HG02884 (cell line): Measurements from ENCODE around the gene COL6A1.
"Not testable (repeated sequence)": the region's sequence is repeated elsewhere in the genome, so short reads cannot be mapped to it uniquely, and the experiment has no call there.

Experiments used
- ATAC-seq: cut with Tn5 transposase; IDR thresholded peaks from one replicate; pipeline ENCODE4 v1.9.1; 2021; ENCODE audit warnings: mild to moderate bottlenecking, moderate library complexity; ENCODE audit not compliant: unreplicated experiment

COL6A1 gene

DNA sequence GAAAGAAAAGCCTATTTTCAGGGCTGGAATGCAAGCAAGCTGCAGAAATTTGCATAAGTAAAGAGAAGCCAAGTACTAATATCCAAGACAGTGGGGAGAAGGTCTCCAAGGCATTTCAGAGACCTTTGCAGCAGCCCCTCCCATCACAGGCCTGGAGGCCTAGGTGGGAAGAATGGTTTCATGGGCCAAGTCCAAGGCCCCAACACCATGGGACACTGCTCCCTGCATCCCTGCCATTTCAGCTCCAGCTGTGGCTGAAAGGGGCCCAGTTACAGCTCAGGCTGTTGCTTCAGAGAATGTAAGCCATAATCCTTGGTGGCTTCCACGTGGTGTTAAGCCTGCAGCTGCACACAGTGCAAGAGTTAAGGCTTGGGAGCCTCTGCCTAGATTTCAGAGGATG lies 16.9 kb upstream of the COL6A1 start:
- no peak for ATAC-seq

DNA sequence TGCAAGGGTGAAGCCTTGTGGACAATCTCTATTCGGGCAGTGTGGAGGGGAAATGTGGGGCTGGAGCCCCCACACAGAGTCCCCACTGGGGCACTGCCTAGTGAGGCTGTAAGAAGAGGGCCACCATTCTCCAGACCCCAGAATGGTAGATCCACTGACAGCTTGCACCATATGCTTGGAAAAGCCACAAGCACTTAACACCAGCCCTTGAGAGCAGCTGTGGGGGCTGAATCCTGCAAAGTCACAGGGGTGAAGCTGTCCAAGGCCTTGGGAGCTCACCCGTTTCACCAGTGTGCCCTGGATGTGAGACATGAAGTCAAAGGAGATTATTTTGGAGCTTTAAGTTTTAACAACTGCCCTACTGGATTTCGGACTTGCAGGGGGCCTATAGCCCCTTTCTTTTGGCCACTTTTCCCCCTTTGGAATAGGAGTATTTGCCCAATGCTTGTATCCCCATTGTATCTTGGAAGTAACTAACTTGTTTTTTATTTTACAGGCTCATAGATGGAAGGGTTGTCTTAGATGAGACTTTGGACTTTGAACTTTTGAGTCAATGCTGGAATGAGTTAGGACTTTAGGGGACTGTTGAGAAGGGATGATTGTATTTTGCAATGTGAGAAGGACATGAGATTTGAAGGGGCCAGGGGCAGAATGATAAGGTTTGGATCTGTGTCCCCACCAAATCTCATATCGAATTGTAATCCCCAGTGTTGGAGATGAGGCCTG lies 16.3 kb upstream of the COL6A1 start:
- no peak for ATAC-seq

DNA sequence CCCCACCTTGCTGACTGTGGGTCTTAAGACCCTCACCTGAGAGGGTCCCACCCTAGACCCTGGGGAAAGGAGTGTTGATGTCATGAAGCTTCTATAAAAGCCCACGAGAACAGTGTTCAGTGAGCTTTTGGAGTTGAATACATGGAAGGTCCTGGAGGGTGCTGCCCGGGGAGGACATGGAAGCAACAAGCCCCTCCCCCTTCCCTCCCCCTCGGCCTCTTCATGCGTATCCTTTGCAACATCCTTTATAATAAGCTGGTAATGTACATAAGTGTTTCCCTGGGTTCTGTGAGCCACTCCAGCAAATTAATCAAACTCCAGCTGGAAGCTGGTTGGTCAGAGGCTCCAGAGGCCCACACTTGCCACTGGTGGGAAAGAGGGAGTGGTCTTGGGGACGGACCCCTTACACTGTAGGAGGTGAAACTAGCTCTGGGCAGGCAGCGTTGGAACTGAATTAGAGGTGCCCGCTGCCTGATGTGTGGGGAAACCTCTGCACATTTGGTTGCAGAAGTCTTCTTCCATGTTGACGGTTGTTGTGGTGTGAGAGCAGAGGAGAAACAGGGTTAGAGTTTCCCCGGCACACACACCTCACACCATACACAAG lies 14.7 kb upstream of the COL6A1 start:
- no peak for ATAC-seq

DNA sequence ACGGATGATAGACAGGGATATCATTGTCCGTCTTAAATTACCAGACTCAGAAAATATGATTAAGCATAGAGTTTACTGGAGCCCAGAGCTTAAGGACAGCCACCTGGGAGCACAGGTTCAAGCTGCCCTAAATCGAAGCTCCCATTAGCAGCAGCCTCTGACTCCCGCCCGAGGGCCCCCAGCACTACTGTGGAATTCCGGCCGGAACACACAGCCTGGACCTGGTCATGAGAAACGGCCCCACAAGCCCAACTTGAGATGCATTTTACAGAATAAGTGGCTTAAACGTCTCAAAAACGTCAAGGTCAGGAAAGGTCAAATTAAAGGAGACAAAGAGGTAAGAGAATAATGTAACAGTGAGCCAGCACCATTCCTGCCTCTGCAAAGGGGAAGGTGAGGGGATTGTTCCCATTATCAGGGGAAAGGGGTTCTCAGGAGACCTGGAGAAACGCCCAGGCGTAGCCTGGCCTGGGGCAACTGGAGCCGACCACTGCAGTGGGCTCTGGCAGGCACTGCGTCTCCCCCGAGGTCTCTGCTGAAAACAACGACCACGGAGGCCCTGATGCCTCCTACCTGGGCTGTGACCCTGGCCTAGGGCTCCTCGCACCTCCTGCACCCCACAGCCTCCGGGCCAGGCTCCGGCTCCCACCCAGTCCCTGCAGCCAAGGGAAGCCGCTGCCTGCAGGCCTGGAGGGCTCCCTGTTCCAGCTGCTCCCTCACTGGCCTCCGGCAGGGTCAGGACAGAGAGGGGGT lies 11.5 kb upstream of the COL6A1 start:
- no peak for ATAC-seq

DNA sequence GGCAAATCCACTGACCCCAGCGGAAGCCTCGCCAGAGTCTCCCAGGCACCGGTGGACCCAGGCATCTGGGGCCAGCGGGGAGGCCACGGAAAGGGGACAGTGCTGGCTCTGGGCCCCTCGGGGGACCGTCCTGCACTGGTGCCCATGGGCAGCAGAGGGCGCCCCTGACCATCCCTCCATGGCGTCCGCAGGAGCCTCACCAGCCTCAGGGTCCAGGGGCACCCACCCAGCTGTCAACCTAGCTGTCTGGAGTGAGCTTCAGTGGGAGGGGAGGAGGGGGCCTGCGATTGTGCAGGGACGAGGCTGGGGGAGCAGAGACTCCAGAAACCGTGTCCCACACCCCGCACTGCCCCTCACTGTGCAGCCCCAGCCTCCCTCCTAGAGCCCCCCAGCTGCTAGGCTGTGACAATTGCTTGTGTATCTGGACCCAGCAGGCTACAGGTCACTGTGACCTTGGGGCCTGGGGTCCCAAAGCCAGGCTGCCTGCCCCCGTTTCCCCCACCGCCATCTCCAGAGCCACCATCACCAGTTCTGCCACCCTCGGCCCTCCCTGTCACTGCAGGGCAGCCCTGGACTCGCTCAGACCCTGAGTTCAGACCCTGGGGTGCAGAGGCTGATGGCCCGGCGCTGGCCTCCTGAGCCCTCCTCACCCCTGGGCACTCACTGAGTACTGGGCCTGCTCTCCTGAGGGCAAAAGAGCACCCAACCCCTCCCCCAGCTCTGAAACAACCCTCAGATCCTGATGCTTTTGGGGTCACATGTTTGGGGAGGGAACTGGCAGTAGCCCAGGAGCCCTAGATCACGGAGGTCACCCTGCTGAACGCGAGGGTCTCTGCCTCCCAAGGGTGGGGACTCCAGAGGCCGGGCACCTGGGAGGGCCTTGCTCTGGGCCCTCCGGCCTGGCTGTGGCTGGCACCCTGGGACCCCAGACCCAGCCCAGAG lies 10.6 kb upstream of the COL6A1 start:
- ATAC-seq = no peak

DNA sequence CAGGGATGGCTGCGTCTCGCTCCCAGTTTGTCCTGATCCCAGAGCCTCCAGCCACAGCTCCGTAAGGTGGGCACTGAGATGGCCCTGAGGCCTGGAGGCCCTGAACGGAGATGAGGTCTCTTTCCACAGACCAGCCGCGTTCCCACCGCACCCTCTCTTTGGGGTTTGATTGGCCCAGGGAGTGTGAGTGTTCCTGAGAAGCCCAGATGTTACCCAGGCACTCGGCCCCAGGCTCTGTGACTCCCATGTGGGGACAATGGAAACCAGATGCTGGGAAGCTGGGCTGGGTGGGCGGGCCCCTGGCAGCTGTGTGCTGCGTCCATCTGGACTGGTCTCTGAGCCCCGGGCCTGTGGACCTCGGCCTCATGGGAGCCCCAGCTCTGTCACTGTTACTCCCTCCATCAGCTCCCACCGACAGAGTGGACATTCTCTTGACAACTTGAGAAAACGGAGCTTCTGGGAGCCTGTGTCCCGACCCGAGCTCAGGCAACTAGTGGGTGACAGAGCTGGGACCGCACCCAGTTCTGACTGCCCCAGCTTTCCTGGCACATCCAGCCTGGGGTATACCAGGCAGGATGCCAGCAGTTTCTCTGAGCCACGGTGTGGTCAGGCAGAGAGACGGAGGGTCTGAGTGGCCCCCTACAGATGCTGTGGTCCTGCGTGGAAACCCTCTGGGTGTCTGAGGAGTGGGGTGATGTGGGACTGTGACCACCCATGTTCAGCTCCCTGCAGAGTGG lies 9.8 kb upstream of the COL6A1 start:
- no peak for ATAC-seq

DNA sequence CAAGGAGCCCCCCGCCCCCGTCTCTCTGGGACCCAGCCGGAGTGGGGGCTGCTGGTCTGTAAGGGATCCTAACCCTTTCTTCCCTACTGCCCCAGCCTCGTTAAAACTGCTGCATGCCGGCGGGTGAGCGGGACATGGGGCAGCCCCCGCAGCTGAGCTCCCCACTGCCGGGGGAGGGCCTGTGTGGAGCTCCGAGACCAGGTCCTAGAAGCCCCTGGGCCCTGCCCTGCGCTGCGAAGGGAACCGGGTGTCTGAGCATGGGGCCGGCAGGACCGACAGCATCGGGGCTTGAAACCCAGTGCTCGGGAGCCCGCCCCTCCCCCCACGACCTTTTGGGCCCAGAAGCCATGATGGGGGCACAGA lies 9.2 kb upstream of the COL6A1 start:
- no peak for ATAC-seq

DNA sequence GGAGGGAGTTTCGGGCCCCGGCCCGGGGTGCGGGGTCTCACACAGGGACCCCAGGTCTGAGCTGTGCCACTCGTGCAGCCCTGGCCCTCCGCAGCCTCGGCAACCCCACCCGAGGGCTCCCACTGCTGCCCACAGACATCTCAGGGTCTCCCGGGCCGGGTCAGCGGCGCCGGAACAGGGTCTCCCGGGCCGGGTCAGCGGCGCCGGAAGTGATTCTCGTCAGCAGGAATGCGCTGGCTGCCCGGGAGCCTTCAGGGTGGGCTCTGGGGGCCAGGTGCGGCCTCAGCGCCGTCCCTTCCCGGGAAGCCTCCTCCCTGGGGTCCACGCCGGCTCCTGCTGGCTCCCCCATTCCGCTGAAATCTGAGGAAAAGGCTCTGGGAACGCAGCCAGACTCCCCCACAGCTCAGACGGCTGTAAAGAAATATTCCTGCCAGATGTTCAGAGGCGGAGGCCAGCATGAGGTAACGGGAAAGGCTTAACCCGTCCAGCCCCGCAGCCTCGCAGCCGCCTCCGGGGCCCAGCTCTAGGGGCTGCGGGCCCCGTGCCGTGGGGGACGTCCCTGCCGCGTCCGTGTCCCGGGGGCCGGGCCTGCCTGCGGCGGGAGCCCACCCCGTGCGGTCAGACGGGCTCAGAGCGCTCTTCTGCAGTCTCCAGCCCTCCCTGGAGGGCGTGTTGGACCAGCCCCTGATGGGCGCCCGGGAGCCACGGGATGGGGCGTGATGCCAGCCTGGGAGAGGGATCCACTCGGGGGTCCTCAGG lies 8.7 kb upstream of the COL6A1 start:
- ATAC-seq = no peak

DNA sequence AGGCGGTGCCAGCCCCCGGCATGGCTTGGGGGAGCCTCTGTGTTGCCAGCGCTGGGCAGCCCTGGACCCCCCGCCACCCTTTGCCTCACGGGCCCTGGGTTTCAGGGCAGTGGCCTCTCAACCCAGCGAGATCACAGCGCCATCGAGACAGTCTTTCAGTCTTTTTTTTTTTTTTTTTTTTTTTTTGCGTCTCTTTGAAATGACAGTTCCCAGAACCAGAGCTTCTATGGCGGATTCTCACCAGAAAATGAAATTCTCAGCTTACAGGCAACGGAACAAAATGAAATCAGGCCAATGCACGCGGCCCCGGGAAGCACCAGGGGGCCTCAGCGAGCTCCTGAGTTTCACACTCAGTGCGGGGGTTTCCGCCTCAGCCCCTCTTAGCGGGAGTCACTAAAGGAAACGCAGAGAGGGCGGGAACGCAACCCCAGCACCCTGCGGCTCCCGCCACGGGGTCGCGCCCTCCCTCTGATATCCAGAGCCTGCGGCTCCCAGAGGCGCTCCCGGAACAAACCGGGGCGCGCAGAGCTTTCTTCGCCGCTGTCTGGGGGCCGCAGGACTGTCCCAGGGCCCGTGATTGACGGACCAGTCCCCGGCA lies 8.0 kb upstream of the COL6A1 start:
- ATAC-seq = no peak

DNA sequence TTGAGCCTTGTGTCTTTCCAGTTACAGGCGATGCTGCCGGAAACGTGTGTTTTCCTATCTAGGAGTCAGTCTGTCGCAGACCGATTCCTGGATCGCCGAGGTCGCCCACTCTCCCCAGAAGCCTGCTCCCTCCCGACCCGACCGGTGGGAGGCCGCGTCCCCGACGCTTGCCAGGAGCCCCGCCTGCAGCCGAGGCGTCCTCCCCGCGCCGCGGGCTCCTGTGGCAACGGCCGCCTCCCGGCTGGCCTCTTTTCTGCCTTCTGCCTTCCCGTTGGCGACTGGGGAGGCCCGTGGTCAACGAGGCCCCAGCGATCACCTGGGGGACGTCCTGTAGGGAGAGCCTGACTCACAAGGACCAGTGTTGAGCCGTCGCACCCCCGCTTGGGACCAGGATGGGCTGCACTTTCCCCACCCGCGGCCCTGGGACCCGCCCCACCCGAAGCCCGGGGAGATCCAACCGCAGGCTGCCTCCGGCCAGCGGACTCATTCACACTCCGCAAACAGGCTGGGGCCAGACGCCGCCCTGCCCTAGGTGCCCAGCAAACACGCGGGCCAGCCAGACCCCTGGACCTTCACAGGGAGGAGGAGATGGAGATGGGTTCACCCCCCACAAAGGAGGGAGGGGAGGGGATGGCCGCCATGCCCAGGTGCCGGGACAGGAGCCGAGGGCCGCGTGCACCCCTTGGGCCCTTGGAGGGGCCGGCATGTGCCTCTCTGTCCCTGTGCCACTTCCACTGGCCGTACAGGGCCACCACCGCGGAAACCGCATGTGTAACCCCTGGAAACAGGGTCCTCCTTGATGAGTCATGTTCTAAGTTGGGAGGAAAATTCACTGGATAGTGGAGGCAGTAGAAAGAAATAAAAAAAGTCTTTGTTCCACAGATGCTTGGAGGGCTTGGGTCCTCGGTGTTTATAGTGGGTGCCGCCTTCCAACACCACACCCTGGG lies 7.2 kb upstream of the COL6A1 start:
- no peak for ATAC-seq

DNA sequence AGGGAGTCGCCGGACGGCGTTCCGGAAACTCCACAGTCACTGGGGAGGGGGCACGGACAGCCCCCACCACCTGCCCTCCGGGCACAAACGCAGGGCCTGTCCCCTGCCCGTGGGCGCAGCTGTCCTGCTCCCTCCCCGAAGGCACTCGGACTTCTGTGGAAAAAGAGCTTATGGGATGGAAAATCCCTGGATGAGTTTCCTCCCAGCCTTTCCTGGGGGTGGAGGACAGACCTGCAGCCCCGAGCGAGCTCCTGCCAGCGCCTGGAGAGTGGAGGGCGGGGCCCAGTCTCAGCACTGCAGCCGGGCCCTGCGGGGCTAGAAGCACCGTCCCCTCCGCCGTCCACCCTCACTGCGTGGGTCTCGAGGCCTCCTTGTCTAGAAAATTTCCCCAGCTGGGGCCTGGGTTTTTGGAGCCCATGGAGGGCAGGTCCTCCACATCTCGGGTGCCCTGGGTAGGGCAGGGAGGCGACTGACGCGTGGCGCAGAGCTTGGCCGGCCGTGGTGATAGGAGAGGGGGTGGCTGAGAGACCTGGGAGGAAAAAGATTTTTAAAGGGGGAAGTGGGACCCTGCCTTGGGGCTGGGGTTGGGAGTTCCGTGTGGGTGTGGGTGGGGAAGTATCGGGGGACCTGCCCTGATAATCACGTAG lies 6.4 kb upstream of the COL6A1 start:
- ATAC-seq = no peak

DNA sequence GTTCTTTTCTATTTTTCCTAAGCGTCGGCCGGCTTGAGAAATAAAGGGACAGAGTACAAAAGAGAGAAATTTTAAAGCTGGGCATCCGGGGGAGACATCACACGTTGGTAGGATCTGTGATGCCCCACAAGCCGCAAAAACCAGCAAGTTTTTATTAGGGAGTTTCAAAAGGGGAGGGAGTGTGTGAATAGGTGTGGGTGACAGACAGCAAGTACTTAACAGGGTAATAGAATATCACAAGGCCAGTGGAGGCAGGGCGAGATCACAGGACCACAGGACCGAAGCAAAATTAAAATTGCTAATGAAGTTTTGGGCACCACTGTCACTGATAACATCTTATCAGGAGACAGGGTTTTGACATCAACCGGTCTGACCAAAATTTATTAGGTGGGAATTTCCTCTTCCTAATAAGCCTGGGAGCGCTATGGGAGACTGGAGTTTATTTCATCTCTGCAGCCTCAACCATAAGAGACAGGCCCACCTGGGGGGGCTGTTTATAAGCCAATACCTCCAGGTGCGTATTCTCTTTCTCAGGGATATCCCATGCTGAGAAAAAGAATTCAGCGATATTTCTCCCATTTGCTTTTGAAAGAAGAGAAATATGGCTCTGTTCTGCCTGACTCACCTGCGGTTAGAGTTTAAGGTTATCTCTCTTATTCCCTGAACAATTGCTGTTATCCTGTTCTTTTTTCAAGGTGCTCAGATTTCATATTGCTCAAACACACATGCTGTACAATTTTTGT lies 5.7 kb upstream of the COL6A1 start:
- ATAC-seq = not testable (repeated sequence)

DNA sequence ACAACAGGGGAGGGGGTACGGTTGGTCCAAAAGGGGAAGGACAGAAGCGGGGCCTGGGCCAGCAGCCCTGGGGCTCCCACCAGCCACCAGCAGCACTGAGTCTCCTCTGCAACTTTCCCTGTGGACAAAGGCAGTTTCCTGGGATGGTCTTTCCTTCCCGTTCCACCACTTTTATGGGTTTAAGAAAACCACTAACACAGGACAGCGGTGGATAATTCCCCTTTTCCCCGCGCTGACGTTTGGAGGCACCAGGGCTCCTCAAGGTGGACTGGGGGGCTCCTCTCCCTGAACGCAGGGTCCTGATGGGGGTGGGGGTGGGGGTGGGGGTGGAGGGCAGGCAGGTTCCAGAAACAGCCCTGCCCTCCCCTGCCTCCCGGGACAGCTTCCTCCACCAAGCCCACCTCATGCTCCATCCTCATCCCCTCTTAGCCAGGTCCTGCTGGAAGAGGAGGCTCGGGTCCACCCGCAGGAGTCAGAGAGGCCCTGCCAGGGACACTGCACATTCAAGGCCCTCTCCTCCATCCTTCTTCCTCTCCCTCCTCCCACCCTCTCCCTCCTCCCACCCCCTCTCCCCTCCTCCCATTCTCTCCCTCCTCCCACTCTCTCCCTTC lies 4.8 kb upstream of the COL6A1 start:
- ATAC-seq = no peak

DNA sequence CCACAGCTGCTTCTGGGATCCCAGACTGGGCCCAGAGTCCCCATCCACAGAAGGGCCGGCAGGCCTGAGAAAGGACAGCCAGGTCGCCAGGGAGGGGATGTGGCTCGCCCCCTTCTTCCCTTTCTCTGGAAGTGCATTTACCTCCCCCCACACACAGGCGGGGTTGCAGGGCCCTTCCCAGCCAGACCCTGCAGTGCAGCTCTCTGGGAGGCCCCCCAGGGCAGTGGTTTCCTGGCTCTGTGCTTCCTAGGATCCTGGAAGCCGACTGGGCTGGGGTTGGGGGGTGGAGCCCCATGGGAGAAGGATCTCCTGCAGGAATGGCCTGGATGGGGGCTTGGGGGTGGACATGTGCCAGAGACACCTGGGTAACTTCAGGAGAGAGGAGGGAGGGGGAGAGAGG lies 4.2 kb upstream of the COL6A1 start:
- ATAC-seq = no peak

DNA sequence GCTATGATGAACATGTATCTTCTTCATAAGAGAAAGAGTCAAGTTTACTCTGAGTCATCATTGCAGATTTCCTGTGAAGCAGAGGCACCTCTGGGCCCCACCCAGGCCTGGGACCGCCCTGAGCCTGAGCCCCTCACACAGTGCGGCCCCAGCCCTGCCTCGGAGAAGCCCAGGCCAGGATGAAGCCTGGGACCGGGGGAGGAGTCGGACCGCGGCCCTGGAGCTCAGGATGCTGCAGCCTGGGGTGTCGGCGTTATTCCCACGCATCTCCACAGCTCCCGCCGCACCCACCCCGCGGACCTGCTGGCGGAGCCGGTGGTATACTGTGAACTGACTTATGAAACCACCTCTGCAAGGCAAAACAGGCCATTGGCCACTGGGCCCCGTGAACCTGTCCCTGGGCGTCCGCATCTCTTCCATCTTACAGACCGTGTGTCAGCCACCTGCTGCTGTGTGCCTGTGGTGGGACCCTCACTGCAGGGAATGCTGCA lies 2.4 kb upstream of the COL6A1 start:
- ATAC-seq = no peak

DNA sequence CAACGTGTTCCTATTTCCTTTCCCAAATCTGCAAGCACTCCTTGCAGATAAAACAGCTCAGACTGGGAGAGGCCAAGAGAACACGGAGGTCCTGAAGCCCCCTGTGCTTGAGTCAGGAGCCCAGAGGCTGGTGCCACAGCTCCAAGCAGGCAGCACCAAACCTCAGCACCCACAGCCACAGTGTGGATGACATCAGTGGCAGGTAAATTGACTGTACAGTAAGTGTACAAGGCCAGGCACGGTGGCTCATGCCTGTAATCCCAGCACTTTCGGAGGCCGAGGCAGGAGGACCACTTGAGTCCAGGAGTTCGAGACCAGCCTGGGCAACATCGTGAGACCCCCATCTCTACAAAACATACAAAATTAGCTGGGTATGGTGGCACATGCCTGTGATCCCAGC lies 1.9 kb upstream of the COL6A1 start:
- ATAC-seq = no peak
